Measurements from ENCODE around the gene CHST9.
"Not testable (repeated sequence)": the region's sequence is repeated elsewhere in the genome, so short reads cannot be mapped to it uniquely, and the experiment has no call there.

CHST9 gene

GRCh38 chr18:26931659-26932058 lies 253.4 kb downstream of the CHST9 start:
- no peak for DNase-seq

DNA sequence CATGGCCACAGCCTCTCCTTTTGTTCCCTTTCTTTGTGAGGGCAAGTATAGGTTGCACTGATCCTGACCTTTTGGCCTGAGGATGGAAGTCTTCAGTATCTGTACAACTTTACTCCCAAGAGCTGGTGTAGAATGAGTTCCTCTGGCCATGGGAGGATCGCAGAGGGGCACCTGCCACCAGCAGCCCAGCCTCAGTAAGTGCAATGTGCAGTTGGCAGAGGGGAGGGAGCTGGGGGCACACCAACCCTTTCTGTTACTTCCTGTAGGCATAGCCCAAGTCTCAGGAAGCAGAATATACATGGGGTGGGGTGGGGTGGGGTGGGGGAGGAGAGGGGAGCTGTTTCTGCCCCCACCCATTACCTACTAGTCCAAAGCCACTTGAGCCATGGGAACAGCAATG lies 254.5 kb downstream of the CHST9 start:
- no peak for DNase-seq

- no peak for DNase-seq
These were observed 256.3 kb downstream of the CHST9 start for GRCh38 chr18:26928670-26929313.

DNA sequence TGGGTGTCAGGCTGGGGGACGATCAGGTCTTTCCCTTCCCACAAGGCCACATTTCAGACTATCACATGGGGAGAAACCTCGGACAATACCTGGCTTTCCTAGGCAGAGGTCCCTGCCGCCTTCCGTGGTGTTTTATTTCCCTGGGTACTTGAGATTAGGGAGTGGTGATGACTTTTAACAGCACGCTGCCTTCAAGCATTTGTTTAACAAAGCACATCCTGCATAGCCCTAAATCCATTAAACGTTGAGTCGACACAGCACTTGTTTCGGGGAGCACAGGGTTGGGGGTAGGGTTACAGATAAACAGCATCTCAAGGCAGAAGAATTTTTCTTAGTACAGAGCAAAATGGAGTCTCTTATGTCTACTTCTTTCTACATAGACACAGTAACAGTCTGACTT lies 257.3 kb downstream of the CHST9 start:
- DNase-seq, result not testable (repeated sequence)

GRCh38 chr18:26926066-26926675 lies 258.9 kb downstream of the CHST9 start:
- no peak for DNase-seq

- no peak for DNase-seq
These were observed 259.8 kb downstream of the CHST9 start for GRCh38 chr18:26925313-26925712.

GRCh38 chr18:26922313-26922712 lies 262.8 kb downstream of the CHST9 start:
- DNase-seq, result no peak

DNA sequence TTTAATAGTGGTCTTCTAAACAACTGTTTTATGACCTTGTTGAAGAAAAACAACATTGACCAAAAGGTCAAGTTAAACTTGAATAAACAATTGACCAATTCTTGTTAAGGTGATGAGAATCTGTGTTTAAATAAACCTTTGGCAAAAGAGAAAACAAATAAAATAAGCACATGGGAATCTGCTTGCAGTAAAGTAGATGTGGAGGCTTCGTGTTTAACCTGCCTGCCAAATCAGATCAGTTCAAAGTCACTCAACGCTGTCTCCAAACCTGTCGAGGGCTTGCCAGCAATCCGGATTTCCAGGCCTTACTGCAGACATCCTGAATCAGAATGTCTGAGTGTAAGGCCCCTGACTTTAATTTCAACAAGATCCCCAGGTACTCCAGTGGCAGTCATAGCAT lies 264.5 kb downstream of the CHST9 start:
- no peak for DNase-seq

- DNase-seq, result no peak
These were observed 265.5 kb downstream of the CHST9 start for GRCh38 chr18:26919627-26920026.

GRCh38 chr18:26919201-26919600 lies 265.9 kb downstream of the CHST9 start:
- no peak for DNase-seq

GRCh38 chr18:26911840-26912239 lies 273.3 kb downstream of the CHST9 start:
- DNase-seq, result no peak

DNA sequence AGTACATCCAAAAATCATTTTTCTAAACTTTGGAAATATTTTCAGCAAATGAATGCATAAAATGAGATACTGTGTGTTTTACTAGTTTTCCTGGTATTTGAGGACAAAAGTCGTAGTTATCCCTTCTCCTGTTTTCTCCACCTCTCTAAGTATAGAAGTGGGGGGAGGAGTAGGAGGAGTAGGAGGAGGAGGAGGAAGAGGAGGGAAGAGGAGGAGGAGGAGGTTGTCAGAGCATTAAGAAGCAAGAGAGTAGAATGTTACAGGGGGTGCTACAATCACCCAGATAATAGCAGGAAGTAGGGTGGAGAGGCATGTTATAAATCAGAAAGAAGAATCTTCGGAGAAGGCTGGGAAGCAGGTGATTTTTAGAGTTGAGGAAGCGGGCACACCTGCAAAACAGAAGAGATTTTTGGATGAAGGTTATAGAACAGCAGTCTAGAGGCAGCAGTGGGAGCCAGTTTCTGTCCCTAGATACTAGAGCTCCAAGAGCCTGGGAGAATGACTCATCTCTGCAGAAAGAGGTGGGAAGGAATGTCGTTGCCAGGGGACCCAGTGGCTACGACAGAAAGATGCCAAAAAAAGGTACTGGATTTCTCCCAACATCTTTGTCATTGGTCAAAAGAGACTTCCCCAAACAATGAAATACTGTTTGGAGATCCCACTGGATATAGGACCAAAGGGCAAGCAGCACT lies 275.4 kb downstream of the CHST9 start:
- DNase-seq, result peak in 40 of 56 donors; percentile 3 to 76 (median 22)

GRCh38 chr18:26908906-26909305 lies 276.2 kb downstream of the CHST9 start:
- DNase-seq, result peak in 32 of 56 donors; percentile 0 to 71 (median 15)

DNA sequence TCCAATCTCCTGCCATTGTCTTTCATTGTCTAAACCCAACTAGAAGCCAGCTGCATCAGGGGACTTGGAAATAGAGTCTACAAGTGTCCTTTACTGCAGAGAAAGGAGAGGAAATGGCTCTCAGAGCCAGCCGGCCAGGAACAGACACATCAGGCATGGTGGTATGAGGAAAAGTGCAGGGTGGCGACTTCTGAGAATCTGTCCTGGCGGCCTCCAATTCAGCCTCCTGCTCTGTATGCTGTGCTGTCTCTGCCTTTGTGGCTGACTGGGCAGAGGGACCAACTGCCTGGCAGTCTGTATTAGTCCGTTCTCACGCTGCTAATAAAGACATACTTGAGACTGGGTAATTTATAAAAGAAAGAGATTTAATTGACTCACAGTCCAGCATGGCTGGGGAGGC lies 282.8 kb downstream of the CHST9 start:
- peak in 40 of 56 donors; percentile 4 to 89 (median 40) for DNase-seq

DNA sequence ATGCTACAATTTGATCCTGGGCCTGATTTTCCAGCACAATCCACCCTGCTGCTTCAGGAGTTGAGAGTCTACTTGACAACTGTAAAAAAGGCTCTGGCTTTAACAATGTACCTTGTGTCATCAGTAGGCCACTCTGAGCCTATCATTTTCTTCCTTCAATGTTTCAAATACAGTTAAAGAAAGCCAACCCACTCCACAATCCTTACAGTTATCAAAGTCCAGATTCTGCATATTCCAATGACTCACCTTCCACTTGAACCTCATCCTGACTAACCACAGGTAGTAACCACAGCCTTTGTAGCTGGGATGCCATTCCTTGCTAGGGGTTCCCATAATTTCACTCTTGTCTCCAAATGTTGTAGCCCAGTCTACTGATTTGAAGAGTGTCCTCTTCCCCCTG lies 284.1 kb downstream of the CHST9 start:
- no peak for DNase-seq

DNA sequence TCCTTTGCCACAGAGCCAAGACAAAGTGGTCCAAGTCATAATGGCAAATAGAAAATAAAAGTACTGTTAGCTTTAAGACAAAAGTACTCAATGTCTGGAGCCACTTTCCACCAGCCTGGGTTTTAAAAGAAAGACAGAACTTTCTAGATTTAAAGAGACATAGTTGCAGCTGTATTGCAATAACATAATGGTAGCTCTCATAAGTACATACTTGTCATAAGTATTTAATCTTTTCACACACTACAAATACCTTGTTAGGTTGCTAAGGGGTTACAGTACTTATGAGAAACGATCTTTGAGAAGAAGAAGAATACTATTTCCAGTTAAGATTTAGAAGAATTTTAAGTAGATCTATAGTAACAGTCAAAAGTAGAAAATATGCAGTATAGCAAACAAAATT lies 290.7 kb downstream of the CHST9 start:
- DNase-seq, result no peak

- peak in 25 of 56 donors; percentile 2 to 67 (median 10) for DNase-seq
These were observed 291.1 kb downstream of the CHST9 start for GRCh38 chr18:26893996-26894395.

- no peak for DNase-seq
These were observed 296.8 kb downstream of the CHST9 start for GRCh38 chr18:26888259-26888658.

DNA sequence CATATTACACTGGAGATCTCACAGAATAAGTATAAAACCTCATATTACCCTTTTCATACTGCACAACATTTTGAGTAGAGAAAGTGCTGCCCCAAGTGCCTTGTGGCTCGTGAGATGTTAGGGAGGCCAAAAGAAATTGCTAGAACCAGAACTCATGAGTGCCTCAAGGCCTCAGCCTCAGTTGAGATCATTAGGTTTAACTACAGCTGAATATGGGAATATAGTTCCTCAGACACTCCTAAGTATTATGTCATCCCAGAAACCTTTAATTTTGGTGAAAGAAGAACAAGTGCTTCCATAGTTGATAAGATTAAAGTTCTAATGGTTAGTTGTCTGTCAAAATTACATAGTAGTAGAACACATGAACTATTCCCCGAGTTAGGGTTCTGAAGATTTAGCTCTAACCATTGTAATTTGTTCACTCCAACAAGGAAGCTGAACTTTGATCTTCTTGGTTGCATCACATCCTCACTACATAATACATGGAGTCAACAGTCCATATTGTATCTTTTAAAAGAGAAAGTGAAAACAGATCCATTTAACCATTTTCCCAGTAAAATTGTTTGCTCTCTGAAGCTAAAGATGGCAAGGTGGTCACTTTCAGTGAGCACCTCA lies 310.0 kb downstream of the CHST9 start:
- DNase-seq, result no peak

- DNase-seq, result no peak
These were observed 310.8 kb downstream of the CHST9 start for GRCh38 chr18:26874283-26874682.

DNA sequence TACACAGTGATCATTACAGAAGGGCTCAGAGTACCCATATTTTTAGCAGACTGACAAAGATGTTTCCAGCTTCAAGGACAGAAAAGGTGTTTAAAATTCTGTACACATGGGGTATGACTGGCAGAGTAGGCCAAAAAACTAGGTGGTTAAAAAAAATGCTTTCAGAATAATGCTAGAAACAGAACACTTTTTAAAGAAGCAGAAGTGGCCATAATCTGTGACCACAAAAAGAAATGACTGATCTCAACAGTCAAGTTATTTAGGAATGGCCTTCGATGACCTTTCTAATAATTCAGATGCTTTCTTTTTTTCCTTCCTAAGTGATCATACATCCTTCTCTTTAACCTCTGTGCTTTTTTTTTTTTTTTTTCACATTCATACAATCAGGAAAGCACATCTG lies 315.5 kb downstream of the CHST9 start:
- DNase-seq, result no peak

GRCh38 chr18:26868968-26869586 lies 316.0 kb downstream of the CHST9 start:
- DNase-seq, result no peak

Data from amygdala (tissue), 56 donors.